H9 (cell line): ENCODE data around the gene PPP1R12B. TPM values are rescaled to one million over a fixed set of nuclear protein-coding genes. Genes with fewer than 3 reads are reported as not detected.
"Not testable (repeated sequence)": the region's sequence is repeated elsewhere in the genome, so short reads cannot be mapped to it uniquely, and the experiment has no call there.

ENCODE experiments used
- DNase-seq: peaks from one replicate; pipeline ENCODE4 v3.0.0-alpha.2; 2017
- H2AFZ ChIP-seq: one replicate; pipeline ENCODE4 v1.6.1; 2013; ENCODE audit warnings: mild to moderate bottlenecking, low read length, control low read depth, moderate library complexity
- H2AK5ac ChIP-seq: 2 replicates; pipeline ENCODE4 v1.6.1; 2013; ENCODE audit warnings: low read length, control low read depth, mixed read lengths; ENCODE audit not compliant: insufficient read length
- H2BK120ac ChIP-seq: one replicate; pipeline ENCODE4 v1.6.1; 2013; ENCODE audit warnings: low read depth, mild to moderate bottlenecking, low read length, control low read depth, inconsistent platforms; ENCODE audit not compliant: poor library complexity, severe bottlenecking
- H2BK12ac ChIP-seq: 2 replicates; pipeline ENCODE4 v1.6.1; 2013; ENCODE audit warnings: low read length, control low read depth, mixed read lengths, low read depth; ENCODE audit not compliant: insufficient read length
- H2BK15ac ChIP-seq: 2 replicates; pipeline ENCODE4 v1.6.1; 2013; ENCODE audit warnings: low read depth, low read length, control low read depth
- H2BK20ac ChIP-seq: one replicate; pipeline ENCODE4 v1.6.1; 2013; ENCODE audit warnings: low read depth, mild to moderate bottlenecking, low read length, control low read depth, inconsistent platforms; ENCODE audit not compliant: poor library complexity, severe bottlenecking
- H2BK5ac ChIP-seq: 2 replicates; pipeline ENCODE4 v1.6.1; 2013; ENCODE audit warnings: low read length, control low read depth, mixed read lengths; ENCODE audit not compliant: insufficient read length
- H3K14ac ChIP-seq: 2 replicates; pipeline ENCODE4 v1.6.1; 2013; ENCODE audit warnings: low read length, control low read depth; ENCODE audit not compliant: insufficient read depth
- H3K18ac ChIP-seq: 2 replicates; pipeline ENCODE4 v1.6.1; 2013; ENCODE audit warnings: low read depth, mild to moderate bottlenecking, mixed read lengths, low read length, control low read depth; ENCODE audit not compliant: insufficient read length
- H3K23ac ChIP-seq: 2 replicates; pipeline ENCODE4 v1.6.1; 2013; ENCODE audit warnings: low read length, control low read depth, mixed read lengths, low read depth; ENCODE audit not compliant: insufficient read length
- H3K23me2 ChIP-seq: 2 replicates; pipeline ENCODE4 v1.6.1; 2013; ENCODE audit warnings: low read depth, mild to moderate bottlenecking, mixed read lengths, low read length, control low read depth; ENCODE audit not compliant: insufficient read length, poor library complexity, severe bottlenecking
- H3K27ac ChIP-seq: 2 replicates; pipeline ENCODE4 v1.5.1; 2013; ENCODE audit warnings: low read length, control low read depth, mixed read lengths, low read depth; ENCODE audit not compliant: insufficient read length
- H3K27me3 ChIP-seq: 2 replicates; pipeline ENCODE4 v1.6.1; 2013; ENCODE audit warnings: low read length, control low read depth, inconsistent platforms; ENCODE audit not compliant: insufficient read depth
- H3K4ac ChIP-seq: 2 replicates; pipeline ENCODE4 v1.6.1; 2013; ENCODE audit warnings: low read depth, mild to moderate bottlenecking, control low read depth, inconsistent platforms, low read length, moderate library complexity
- H3K4me1 ChIP-seq: 2 replicates; pipeline ENCODE4 v1.6.1; 2013; ENCODE audit warnings: low read length, control low read depth, inconsistent platforms; ENCODE audit not compliant: insufficient read depth
- H3K4me2 ChIP-seq: 2 replicates; pipeline ENCODE4 v1.6.1; 2013; ENCODE audit warnings: low read length, control low read depth, mixed read lengths; ENCODE audit not compliant: insufficient read length, insufficient read depth
- H3K56ac ChIP-seq: 2 replicates; pipeline ENCODE4 v1.6.1; 2013; ENCODE audit warnings: low read depth, mild to moderate bottlenecking, mixed read lengths, low read length, control low read depth; ENCODE audit not compliant: insufficient read length
- H3K79me1 ChIP-seq: 2 replicates; pipeline ENCODE4 v1.6.1; 2013; ENCODE audit warnings: low read depth, mild to moderate bottlenecking, moderate library complexity, low read length, control low read depth, inconsistent platforms; ENCODE audit not compliant: insufficient read depth, poor library complexity, severe bottlenecking
- H3K79me2 ChIP-seq: 2 replicates; pipeline ENCODE4 v1.6.1; 2013; ENCODE audit warnings: low read length, control low read depth, inconsistent platforms; ENCODE audit not compliant: insufficient read depth
- H3K9ac ChIP-seq: 2 replicates; pipeline ENCODE4 v1.6.1; 2013; ENCODE audit warnings: low read length, control low read depth, mixed read lengths; ENCODE audit not compliant: insufficient read length; ENCODE audit errors: extremely low read depth
- H3K9me3 ChIP-seq: one replicate; pipeline ENCODE4 v1.6.1; 2013; ENCODE audit warnings: low read depth, low read length, inconsistent platforms; ENCODE audit not compliant: control insufficient read depth
- H3T11ph ChIP-seq: one replicate; pipeline ENCODE4 v1.6.1; 2013; ENCODE audit warnings: mild to moderate bottlenecking, low read length, control low read depth, inconsistent platforms
- H4K20me1 ChIP-seq: one replicate; pipeline ENCODE4 v1.6.1; 2013; ENCODE audit not compliant: control insufficient read depth, insufficient read length, insufficient read depth
- H4K5ac ChIP-seq: 2 replicates; pipeline ENCODE4 v1.6.1; 2013; ENCODE audit warnings: low read depth, mild to moderate bottlenecking, mixed read lengths, low read length, control low read depth; ENCODE audit not compliant: insufficient read length
- H4K8ac ChIP-seq: replicated peaks from 2 replicates; pipeline ENCODE4 v1.6.1; 2013; ENCODE audit warnings: low read length, control low read depth, mixed read lengths, low read depth; ENCODE audit not compliant: insufficient read length
- H4K91ac ChIP-seq: 2 replicates; pipeline ENCODE4 v1.6.1; 2013; ENCODE audit warnings: low read depth, mild to moderate bottlenecking, moderate library complexity, mixed read lengths, low read length, control low read depth; ENCODE audit not compliant: insufficient read length
- H3K27ac Mint-ChIP-seq, 3 experiments: 2 replicates in 2 of 3; 3 replicates in 1 of 3; pipeline ENCODE4 v1.8.0; 2020 to 2021; ENCODE audit warnings: mixed read lengths in 3 of 3, mild to moderate bottlenecking in 1 of 3, moderate library complexity in 1 of 3
- H3K27me3 Mint-ChIP-seq: 2 replicates; pipeline ENCODE4 v1.8.0; 2021; ENCODE audit warnings: low read depth, mild to moderate bottlenecking, moderate library complexity, mixed read lengths
- H3K36me3 Mint-ChIP-seq, 3 experiments: 2 replicates in 2 of 3; 3 replicates in 1 of 3; pipeline ENCODE4 v1.8.0; 2020 to 2021; ENCODE audit warnings: low read depth in 3 of 3, mixed read lengths in 3 of 3; ENCODE audit not compliant: insufficient read depth in 1 of 3
- H3K4me1 Mint-ChIP-seq, 2 experiments: 2 replicates each; pipeline ENCODE4 v1.8.0; 2020; ENCODE audit warnings: mixed read lengths in 2 of 2
- H3K4me3 Mint-ChIP-seq, 2 experiments: 2 replicates in 1 of 2; 3 replicates in 1 of 2; pipeline ENCODE4 v1.8.0; 2020 to 2021; ENCODE audit warnings: mild to moderate bottlenecking in 2 of 2, mixed read lengths in 2 of 2, moderate library complexity in 1 of 2
- H3K9me3 Mint-ChIP-seq, 2 experiments: 2 replicates in 1 of 2; 3 replicates in 1 of 2; pipeline ENCODE4 v1.8.0; 2020; ENCODE audit warnings: mild to moderate bottlenecking in 2 of 2, mixed read lengths in 2 of 2, moderate library complexity in 1 of 2
- WGBS: extraction: QIAGEN DNeasy Blood & Tissue Kit; methylation state at CpG from one replicate; pipeline ENCODE4 v1.1.7; 2013; ENCODE audit warnings: missing lambda C conversion rate, low lambda C conversion rate, mixed read lengths; ENCODE audit not compliant: insufficient read length; ENCODE audit errors: extremely low coverage; 5-methylcytosine and 5-hydroxymethylcytosine counted together
- total RNA-seq: library from RNA; stranded (reverse); gene quantifications from 2 replicates; pipeline ENCODE4 v1.2.1, GENCODE V29; 2021
- TF ChIP-seq, protein P1 (sequence below): fragments of 200-600 bp; sonication (generic); conservative IDR thresholded peaks from 3 replicates; pipeline ENCODE4 v1.8.0; 2021; ENCODE audit warnings: antibody characterized with exemption, mild to moderate bottlenecking

Gene PPP1R12B
- total RNA-seq, 1 experiment from 2014 or later: 12.9 TPM

DNA sequence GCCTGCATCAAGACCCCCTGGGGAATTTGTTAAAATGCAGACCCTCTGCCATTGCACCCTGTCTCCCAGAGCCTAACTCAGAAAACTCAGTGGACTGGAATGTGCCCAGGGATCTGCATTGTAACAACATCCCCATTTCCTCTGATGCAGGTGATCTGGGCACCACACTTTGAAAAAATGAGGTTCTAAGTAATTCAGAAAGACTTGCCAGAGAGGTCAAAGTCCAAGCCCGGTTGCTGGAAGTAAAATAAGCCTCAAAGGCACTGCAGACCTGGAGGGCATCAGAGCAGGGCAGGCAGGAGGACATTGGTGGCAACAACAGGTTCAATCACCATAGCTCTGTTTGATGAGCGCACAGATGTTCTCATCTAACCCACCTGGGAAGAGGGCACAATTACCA is 271.0 kb downstream of the PPP1R12B start:
- H3K9me3 Mint-ChIP-seq: peaks cover 0 to 6% of the 10 kb centered on the region in 2 experiments; a peak in 1 of 5 replicates
- H2AK5ac ChIP-seq: no peak overlapping the region
- H3K4me1 Mint-ChIP-seq: peaks cover 34 to 37% of the 10 kb centered on the region in 2 experiments
- no peak overlapping the region for H3K23ac ChIP-seq
- H3K56ac ChIP-seq: no peak overlapping the region
- no peak overlapping the region for H2BK5ac ChIP-seq
- H2BK12ac ChIP-seq: no peak overlapping the region
- no peaks in the 10 kb centered on the region for H4K20me1 ChIP-seq
- no peak overlapping the region for H4K5ac ChIP-seq
- no peak overlapping the region for H3K14ac ChIP-seq
- no peak overlapping the region for H3K9ac ChIP-seq
- peaks cover 1% of the 10 kb centered on the region; the same call in 1 of the 2 replicates for H3K27me3 Mint-ChIP-seq
- no peak overlapping the region for H2BK120ac ChIP-seq
- H3K36me3 Mint-ChIP-seq: peaks cover 0 to 8% (median 0%) of the 10 kb centered on the region in 3 experiments; a peak in 2 of 7 replicates
- no peak for DNase-seq
- H2AFZ ChIP-seq: no peak overlapping the region
- no peak overlapping the region for H3K4ac ChIP-seq
- no peak overlapping the region for H3K18ac ChIP-seq
- TF ChIP-seq, protein P1, sequence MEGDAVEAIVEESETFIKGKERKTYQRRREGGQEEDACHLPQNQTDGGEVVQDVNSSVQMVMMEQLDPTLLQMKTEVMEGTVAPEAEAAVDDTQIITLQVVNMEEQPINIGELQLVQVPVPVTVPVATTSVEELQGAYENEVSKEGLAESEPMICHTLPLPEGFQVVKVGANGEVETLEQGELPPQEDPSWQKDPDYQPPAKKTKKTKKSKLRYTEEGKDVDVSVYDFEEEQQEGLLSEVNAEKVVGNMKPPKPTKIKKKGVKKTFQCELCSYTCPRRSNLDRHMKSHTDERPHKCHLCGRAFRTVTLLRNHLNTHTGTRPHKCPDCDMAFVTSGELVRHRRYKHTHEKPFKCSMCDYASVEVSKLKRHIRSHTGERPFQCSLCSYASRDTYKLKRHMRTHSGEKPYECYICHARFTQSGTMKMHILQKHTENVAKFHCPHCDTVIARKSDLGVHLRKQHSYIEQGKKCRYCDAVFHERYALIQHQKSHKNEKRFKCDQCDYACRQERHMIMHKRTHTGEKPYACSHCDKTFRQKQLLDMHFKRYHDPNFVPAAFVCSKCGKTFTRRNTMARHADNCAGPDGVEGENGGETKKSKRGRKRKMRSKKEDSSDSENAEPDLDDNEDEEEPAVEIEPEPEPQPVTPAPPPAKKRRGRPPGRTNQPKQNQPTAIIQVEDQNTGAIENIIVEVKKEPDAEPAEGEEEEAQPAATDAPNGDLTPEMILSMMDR: no peak
- no peaks in the 10 kb centered on the region for H3K79me2 ChIP-seq
- no peak overlapping the region for H3K4me3 Mint-ChIP-seq
- H3K27ac ChIP-seq: no peak overlapping the region
- no peaks in the 10 kb centered on the region for H3K79me1 ChIP-seq
- no peak overlapping the region for H2BK20ac ChIP-seq
- H4K91ac ChIP-seq: no peak overlapping the region
- H3K23me2 ChIP-seq: no peaks in the 10 kb centered on the region
- H3K27me3 ChIP-seq: no peaks in the 10 kb centered on the region
- no CpG with 5 or more reads among the region's 2 CpGs for WGBS
- no peaks in the 10 kb centered on the region for H3K9me3 ChIP-seq
- H3K27ac Mint-ChIP-seq: no peak overlapping the region
- H3T11ph ChIP-seq: no peak overlapping the region
- no peak overlapping the region for H4K8ac ChIP-seq
- 0 out of 2 replicates have a peak, but pooled peaks cover 4% of the 10 kb centered on the region for H3K4me1 ChIP-seq
- H2BK15ac ChIP-seq: no peak overlapping the region
- no peak overlapping the region for H3K4me2 ChIP-seq

GRCh38 chr1:202620036-202620435 is 271.5 kb downstream of the PPP1R12B start:
- H2AFZ ChIP-seq, H3K18ac ChIP-seq, H3K36me3 Mint-ChIP-seq, H3K23me2 ChIP-seq, H2BK120ac ChIP-seq, H3K79me2 ChIP-seq, H3T11ph ChIP-seq, H4K8ac ChIP-seq, DNase-seq, H3K4me3 Mint-ChIP-seq, H3K4me2 ChIP-seq, H2BK5ac ChIP-seq, H3K9me3 Mint-ChIP-seq, H3K4me1 ChIP-seq, H3K27ac ChIP-seq, H4K20me1 ChIP-seq, H3K79me1 ChIP-seq, H3K23ac ChIP-seq, H3K56ac ChIP-seq, H3K14ac ChIP-seq, H3K9ac ChIP-seq, H2BK15ac ChIP-seq, H3K9me3 ChIP-seq, H2BK12ac ChIP-seq, H4K5ac ChIP-seq, H2BK20ac ChIP-seq, H3K27me3 Mint-ChIP-seq, H3K4ac ChIP-seq, H3K27me3 ChIP-seq, H2AK5ac ChIP-seq, H4K91ac ChIP-seq: not testable (repeated sequence)
- WGBS: no CpG with 5 or more reads among the region's 2 CpGs
- Mint-ChIP-seq H3K4me1 (peaks cover 32 to 35% of the 10 kb centered on the region in 2 experiments), H3K27ac (0 out of 7 replicates have a peak overlapping the region, but pooled peaks of 1 of the 3 experiments have one; percentile 20)
